Measurements from ENCODE around the gene FAM135A. TPM values are rescaled to one million over a fixed set of nuclear protein-coding genes. Genes with fewer than 3 reads are reported as not detected.

The FAM135A gene
- total RNA-seq, 4 donors from 2014 or later = 16.7 to 37.5 (median 23.2) TPM

- TF ChIP-seq CTCF (IDR thresholded peaks at IDR 0.05) = no peak
- no peak for ATAC-seq (ENCODE audit: low FRiP score)
Observed at GRCh38 chr6:70375882-70376281, 37.4 kb upstream of the FAM135A start.

GRCh38 chr6:70376628-70377027 lies 36.7 kb upstream of the FAM135A start:
- DNase-seq (ENCODE audit: low spot score) (no peak), ATAC-seq (ENCODE audit: low FRiP score) (no peak)
- no peak for TF ChIP-seq CTCF (IDR thresholded peaks at IDR 0.05)

More at GRCh38 chr6:70375882-70376281, 37.4 kb upstream of the FAM135A start:
- no peak for DNase-seq (ENCODE audit: low spot score)

- TF ChIP-seq CTCF (IDR thresholded peaks at IDR 0.05) = no peak
- DNase-seq (ENCODE audit: low spot score) (no peak), ATAC-seq (ENCODE audit: low FRiP score) (no peak)
Observed at GRCh38 chr6:70377372-70377771, 35.9 kb upstream of the FAM135A start.

- DNase-seq (ENCODE audit: low spot score) (no peak), ATAC-seq (ENCODE audit: low FRiP score) (no peak)
- no peak for TF ChIP-seq CTCF (IDR thresholded peaks at IDR 0.05)
Observed at GRCh38 chr6:70379473-70380013, 33.8 kb upstream of the FAM135A start.

- ATAC-seq (ENCODE audit: low FRiP score) = no peak
- TF ChIP-seq CTCF (IDR thresholded peaks at IDR 0.05) = no peak
Observed at GRCh38 chr6:70380252-70380651, 33.1 kb upstream of the FAM135A start.

GRCh38 chr6:70380771-70381416 lies 32.4 kb upstream of the FAM135A start:
- TF ChIP-seq CTCF (IDR thresholded peaks at IDR 0.05) = no peak
- no peak for ATAC-seq (ENCODE audit: low FRiP score)

More at GRCh38 chr6:70380252-70380651, 33.1 kb upstream of the FAM135A start:
- DNase-seq (ENCODE audit: low spot score) = no peak

GRCh38 chr6:70381417-70381782 lies 31.9 kb upstream of the FAM135A start:
- ATAC-seq (ENCODE audit: low FRiP score) (no peak), DNase-seq (ENCODE audit: low spot score) (no peak)
- TF ChIP-seq CTCF (IDR thresholded peaks at IDR 0.05) = no peak

More at GRCh38 chr6:70380771-70381416, 32.4 kb upstream of the FAM135A start:
- no peak for DNase-seq (ENCODE audit: low spot score)
